ENCODE results near the gene POU5F2. TPM values are rescaled to one million over a fixed set of nuclear protein-coding genes. Genes with fewer than 3 reads are reported as not detected.

The POU5F2 gene
- total RNA-seq, 1 experiment from 2014 or later, result 1.1 TPM

GRCh38 chr5:93777620-93778019 lies 36.2 kb upstream of the POU5F2 start:
- Histone ChIP-seq H3K4me3 (no peak overlapping the region), H3K36me3 (ENCODE audit: low read depth) (no peaks in the 10 kb centered on the region), H4K20me1 (ENCODE audit: insufficient read depth) (no peaks in the 10 kb centered on the region), H3K9me2 (ENCODE audit: insufficient read depth) (no peaks in the 10 kb centered on the region), H3K4me2 (no peak overlapping the region), H3K79me2 (ENCODE audit: low read depth) (no peaks in the 10 kb centered on the region), H3K4me1 (replicated peaks; ENCODE audit: insufficient read depth) (no peaks in the 10 kb centered on the region), H3K9me3 (ENCODE audit: insufficient read depth, low read depth) (no peaks in the 10 kb centered on the region), H3F3A (ENCODE audit: insufficient read depth, low read depth) (no peaks in the 10 kb centered on the region), H3K27me3 (ENCODE audit: insufficient read depth, low read depth) (no peaks in the 10 kb centered on the region), H3K27ac (no peak overlapping the region), H2AFZ (no peak overlapping the region)
- ChIA-PET CTCF (no interaction called here), POLR2A (ENCODE audit: unreplicated experiment) (no interaction called here)
- no peak for DNase-seq
- TF ChIP-seq CTCF (conservative IDR thresholded peaks at IDR 0.05) (no peak), EZH2 (IDR thresholded peaks at IDR 0.05; ENCODE audit: low read depth) (no peak)
- no TSS peak for BruUV-seq (replicated peaks)
- intact Hi-C loops (cut with micrococcal nuclease; ENCODE audit: unreplicated experiment), result no loop called here

DNA sequence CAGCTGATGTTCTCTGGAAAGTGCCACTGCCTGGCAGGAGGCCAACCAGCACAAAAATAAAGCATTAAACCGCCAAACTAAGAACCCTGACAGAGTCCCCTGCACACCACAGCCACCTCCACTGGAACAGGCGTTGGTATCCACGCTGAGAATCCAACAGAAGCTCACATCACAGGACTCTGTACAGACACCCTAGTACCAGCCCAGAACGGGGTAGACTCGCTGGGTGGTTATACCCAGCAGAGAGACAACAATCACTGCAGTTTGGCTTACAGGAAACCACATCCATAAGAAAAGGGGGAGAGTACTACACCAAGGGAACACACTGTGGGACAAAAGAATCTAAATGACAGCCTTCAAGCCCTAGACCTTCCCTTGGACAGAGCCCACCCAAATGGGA lies 15.0 kb upstream of the POU5F2 start:
- no peak for DNase-seq
- Histone ChIP-seq H3K36me3 (ENCODE audit: low read depth) (no peaks in the 10 kb centered on the region), H3K79me2 (ENCODE audit: low read depth) (no peaks in the 10 kb centered on the region), H2AFZ (no peak overlapping the region), H3K4me2 (no peak overlapping the region), H3K9me2 (ENCODE audit: insufficient read depth) (no peaks in the 10 kb centered on the region), H3K27me3 (ENCODE audit: insufficient read depth, low read depth) (no peaks in the 10 kb centered on the region), H4K20me1 (ENCODE audit: insufficient read depth) (no peaks in the 10 kb centered on the region), H3K4me1 (replicated peaks; ENCODE audit: insufficient read depth) (no peaks in the 10 kb centered on the region), H3K27ac (no peak overlapping the region), H3F3A (ENCODE audit: insufficient read depth, low read depth) (no peaks in the 10 kb centered on the region), H3K4me3 (no peak overlapping the region), H3K9me3 (ENCODE audit: insufficient read depth, low read depth) (no peaks in the 10 kb centered on the region; the same call in 1 of the 2 replicates)
- ChIA-PET CTCF (no interaction called here), POLR2A (ENCODE audit: unreplicated experiment) (no interaction called here)
- BruUV-seq (replicated peaks), result no TSS peak
- no peak for TF ChIP-seq CTCF (conservative IDR thresholded peaks at IDR 0.05)
- no peak for TF ChIP-seq EZH2 (IDR thresholded peaks at IDR 0.05; ENCODE audit: low read depth)
- intact Hi-C loops (cut with micrococcal nuclease; ENCODE audit: unreplicated experiment), result no loop called here

GRCh38 chr5:93755716-93756115 lies 14.3 kb upstream of the POU5F2 start:
- Histone ChIP-seq H3K4me1 (replicated peaks; ENCODE audit: insufficient read depth) (no peaks in the 10 kb centered on the region), H3F3A (ENCODE audit: insufficient read depth, low read depth) (no peaks in the 10 kb centered on the region), H2AFZ (no peak overlapping the region), H3K9me2 (ENCODE audit: insufficient read depth) (no peaks in the 10 kb centered on the region; the same call in 1 of the 2 replicates), H3K27me3 (ENCODE audit: insufficient read depth, low read depth) (no peaks in the 10 kb centered on the region), H3K27ac (no peak overlapping the region), H3K4me3 (no peak overlapping the region), H3K4me2 (no peak overlapping the region), H3K79me2 (ENCODE audit: low read depth) (no peaks in the 10 kb centered on the region), H4K20me1 (ENCODE audit: insufficient read depth) (no peaks in the 10 kb centered on the region), H3K9me3 (ENCODE audit: insufficient read depth, low read depth) (no peaks in the 10 kb centered on the region; the same call in 1 of the 2 replicates), H3K36me3 (ENCODE audit: low read depth) (no peaks in the 10 kb centered on the region)
- ChIA-PET POLR2A (ENCODE audit: unreplicated experiment) (interaction anchor here (0.6 kb wide), 1 partner anchor 665 kb away, joined by 9 read pairs; no protein-coding TSS in a partner anchor), CTCF (no interaction called here)
- DNase-seq, result no peak
- BruUV-seq (replicated peaks), result no TSS peak
- intact Hi-C loops (cut with micrococcal nuclease; ENCODE audit: unreplicated experiment), result no loop called here
- TF ChIP-seq EZH2 (IDR thresholded peaks at IDR 0.05; ENCODE audit: low read depth) (no peak), CTCF (conservative IDR thresholded peaks at IDR 0.05) (no peak)

Data from PC-9 (cell line).